HCT116 (cell line): ENCODE results near the gene KRTAP21-1. TPM values are rescaled to one million over a fixed set of nuclear protein-coding genes. Genes with fewer than 3 reads are reported as not detected.

Source experiments
- ATAC-seq: fragments of 200-7000 bp; cut with Tn5 transposase; 2 replicates; pipeline ENCODE4 v1.9.1; 2020; ENCODE audit warnings: mild to moderate bottlenecking, moderate library complexity
- BruUV-seq: library from RNA; stranded (reverse); fragments of 400-500 nt; replicated peaks from 2 replicates; lab custom pipeline; 2021; lab: Mats Ljungman, UMichigan
- CTCF ChIA-PET: fragments of 300-600 bp; sonication (Branson Sonifier 250); formaldehyde crosslinking; loops from one replicate; lab custom pipeline; 2021; ENCODE audit warnings: antibody characterized with exemption; lab: Charles Lee
- POLR2A ChIA-PET: fragments of 300-600, 350-600 bp; sonication (Branson Sonifier 250); formaldehyde crosslinking; loops from one replicate; lab custom pipeline; 2021; ENCODE audit warnings: antibody characterized with exemption; lab: Charles Lee
- RAD21 ChIA-PET, 2 experiments: fragments of 300-600 bp; sonication (Branson Sonifier 250); formaldehyde crosslinking; loops; one replicate each; lab custom pipeline; 2023; ENCODE audit warnings: low total read pairs in 2 of 2; ENCODE audit not compliant: uncharacterized antibody in 2 of 2, unreplicated experiment in 2 of 2, low non-redundant PET in 1 of 2; lab: Charles Lee
- DNase-seq: peaks from one replicate; pipeline ENCODE4 v3.0.0-alpha.2; 2010; ENCODE audit warnings: low read depth, low spot score
- H2AFZ ChIP-seq: fragments of 200-600 bp; shearing (Covaris generic), sonication (generic); 2 replicates; pipeline ENCODE4 v1.6.1; 2017; ENCODE audit warnings: low read depth, mixed run types, mixed read lengths, antibody characterized with exemption, low read length; ENCODE audit not compliant: poor library complexity, severe bottlenecking
- H3K27ac ChIP-seq: 2 replicates; pipeline ENCODE4 v1.5.1; 2012; ENCODE audit warnings: low read depth, low read length
- H3K27me3 ChIP-seq: fragments of 200-600 bp; sonication (generic); 2 replicates; pipeline ENCODE4 v1.6.1; 2016; ENCODE audit warnings: mixed run types, low read length, mixed read lengths; ENCODE audit not compliant: insufficient read depth
- H3K36me3 ChIP-seq, 2 experiments: fragments of 200-500 bp in 1 of 2; fragments of 200-600 bp in 1 of 2; sonication (Bioruptor generic) in 1 of 2; sonication (generic) in 1 of 2; 2 replicates each; pipeline versions ENCODE4 v1.5.1 to v1.6.1; 2014 to 2016; ENCODE audit warnings: low read length in 2 of 2, inconsistent platforms in 1 of 2, mixed read lengths in 1 of 2, mixed run types in 1 of 2; ENCODE audit not compliant: insufficient read depth in 2 of 2, control insufficient read depth in 1 of 2
- H3K4me1 ChIP-seq, 2 experiments: fragments of 200-600 bp in 1 of 2; sonication (generic) in 1 of 2; 2 replicates each; pipeline versions ENCODE4 v1.5.1 to v1.6.1; 2012 to 2017; ENCODE audit warnings: low read length in 2 of 2, inconsistent platforms in 1 of 2, mild to moderate bottlenecking in 1 of 2, mixed read lengths in 1 of 2, mixed run types in 1 of 2, moderate library complexity in 1 of 2; ENCODE audit not compliant: insufficient read depth in 2 of 2, control insufficient read depth in 1 of 2
- H3K4me2 ChIP-seq: fragments of 200-600 bp; sonication (generic); 2 replicates; pipeline ENCODE4 v1.6.1; 2017; ENCODE audit warnings: mixed run types, low read length, mixed read lengths
- H3K4me3 ChIP-seq, 2 experiments: fragments of 200-600 bp in 1 of 2; sonication (generic) in 1 of 2; replicated peaks in 1 of 2; 2 replicates each; pipeline ENCODE4 v1.5.1; 2011 to 2016; ENCODE audit warnings: low read length in 2 of 2, control low read depth in 1 of 2, low read depth in 1 of 2, mild to moderate bottlenecking in 1 of 2, mixed read lengths in 1 of 2, mixed run types in 1 of 2
- H3K79me2 ChIP-seq: fragments of 200-600 bp; sonication (generic); 2 replicates; pipeline ENCODE4 v1.6.1; 2017; ENCODE audit warnings: mild to moderate bottlenecking, mixed run types, low read length, moderate library complexity, mixed read lengths; ENCODE audit not compliant: insufficient read depth
- H3K9ac ChIP-seq: fragments of 200-600 bp; sonication (generic); 2 replicates; pipeline ENCODE4 v1.6.1; 2016; ENCODE audit warnings: low read length, mixed read lengths
- H3K9me2 ChIP-seq: fragments of 200-600 bp; sonication (generic), shearing (Covaris generic); 2 replicates; pipeline ENCODE4 v1.6.1; 2017; ENCODE audit warnings: mixed run types, mild to moderate bottlenecking, moderate library complexity; ENCODE audit not compliant: insufficient read depth
- H3K9me3 ChIP-seq, 2 experiments: fragments of 200-500 bp in 1 of 2; fragments of 200-600 bp in 1 of 2; sonication (Bioruptor generic) in 1 of 2; sonication (generic) in 1 of 2; 2 replicates each; pipeline ENCODE4 v1.6.1; 2014 to 2017; ENCODE audit warnings: low read length in 2 of 2, mixed read lengths in 2 of 2, inconsistent platforms in 1 of 2, low read depth in 1 of 2, mild to moderate bottlenecking in 1 of 2, mixed run types in 1 of 2, moderate library complexity in 1 of 2; ENCODE audit not compliant: control insufficient read depth in 1 of 2, insufficient read depth in 1 of 2
- H4K20me1 ChIP-seq: fragments of 200-600 bp; sonication (generic), shearing (Covaris generic); 2 replicates; pipeline ENCODE4 v1.6.1; 2017; ENCODE audit warnings: mixed run types, mild to moderate bottlenecking, moderate library complexity; ENCODE audit not compliant: insufficient read depth
- EGR1 ChIP-seq: IDR thresholded peaks from 2 replicates; pipeline ENCODE4 v1.6.1; 2012; ENCODE audit warnings: low read depth
- POLR2AphosphoS5 ChIP-seq: IDR thresholded peaks from 2 replicates; pipeline ENCODE4 v1.6.1; 2011; ENCODE audit warnings: mild to moderate bottlenecking, low read depth, low read length, moderate library complexity
- YY1 ChIP-seq: IDR thresholded peaks from 2 replicates; pipeline ENCODE4 v1.6.1; 2011; ENCODE audit warnings: low read length, low read depth, moderate library complexity, mild to moderate bottlenecking; ENCODE audit not compliant: insufficient replicate concordance; ENCODE audit errors: extremely low read depth
- ZFX ChIP-seq: fragments of 450-650 bp; IDR thresholded peaks from 2 replicates; pipeline ENCODE4 v1.6.1; 2017
- intact Hi-C: fragments of 100-400 bp; cut with micrococcal nuclease; formaldehyde crosslinking; loops from 2 replicates; pipeline ENCODE4 v1.10.0; 2022
- total RNA-seq: library from RNA; stranded (reverse); gene quantifications from one replicate; pipeline ENCODE4 v1.2.1, GENCODE V29; 2021; ENCODE audit not compliant: unreplicated experiment
- TF ChIP-seq, protein P1 (sequence below): IDR thresholded peaks from 2 replicates; pipeline ENCODE4 v1.6.1; 2012
- TF ChIP-seq, protein P2 (sequence below): IDR thresholded peaks from 2 replicates; pipeline ENCODE4 v1.6.1; 2012; ENCODE audit warnings: low read depth
- TF ChIP-seq, protein P3 (sequence below), 3 experiments: fragments of 200-600 bp in 1 of 3; sonication (generic) in 1 of 3; IDR thresholded peaks in 2 of 3; conservative IDR thresholded peaks in 1 of 3; 2 replicates each; pipeline ENCODE4 v1.5.1; 2012 to 2017; ENCODE audit warnings: low read depth in 2 of 3, low read length in 2 of 3, antibody characterized with exemption in 1 of 3, borderline replicate concordance in 1 of 3, control low read depth in 1 of 3, mild to moderate bottlenecking in 1 of 3, mixed read lengths in 1 of 3, mixed run types in 1 of 3, moderate library complexity in 1 of 3; ENCODE audit not compliant: insufficient read depth in 1 of 3

Gene KRTAP21-1
- total RNA-seq, 1 experiment from 2014 or later, result not detected

DNA sequence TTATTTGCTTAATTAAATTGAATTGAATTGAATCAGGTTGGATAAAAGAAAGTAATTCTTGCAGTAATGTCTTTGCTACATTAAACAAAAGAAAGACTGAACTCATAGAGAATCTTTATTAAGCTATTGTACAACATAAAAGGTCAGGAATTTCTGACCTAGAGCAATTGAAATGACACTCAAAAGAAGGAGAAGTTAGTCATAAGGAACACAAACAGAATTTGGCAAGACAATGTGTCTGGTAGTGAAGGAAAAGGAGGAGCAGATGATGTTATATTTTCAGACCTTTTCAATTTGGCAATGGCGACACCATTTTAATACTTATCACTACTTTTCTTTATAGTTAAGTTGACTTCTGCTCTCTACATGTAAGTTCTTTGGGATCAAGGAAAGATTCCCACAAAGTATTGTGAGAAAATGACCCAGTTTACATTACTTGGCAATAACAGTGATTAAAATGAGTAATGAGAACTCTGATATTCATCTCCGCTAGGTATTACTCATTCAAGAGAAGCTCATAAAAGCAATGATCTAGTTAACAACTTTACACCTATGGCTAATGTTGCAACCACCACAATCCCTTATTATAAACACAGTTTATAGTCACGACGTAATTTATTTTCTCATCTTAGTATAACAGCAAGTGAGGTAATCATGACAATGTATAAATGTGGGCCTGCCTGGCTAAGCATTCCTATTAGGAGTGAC, 14.7 kb upstream of the KRTAP21-1 start:
- H3K36me3 ChIP-seq, result no peaks in the 10 kb centered on the region
- H3K27me3 ChIP-seq, result no peaks in the 10 kb centered on the region
- H2AFZ ChIP-seq, result no peak overlapping the region
- no peak overlapping the region for H3K4me3 ChIP-seq
- H3K79me2 ChIP-seq, result no peaks in the 10 kb centered on the region
- POLR2A ChIA-PET, result no interaction called here
- H3K4me2 ChIP-seq, result no peak overlapping the region
- H3K4me1 ChIP-seq, result no peaks in the 10 kb centered on the region
- BruUV-seq, result no TSS peak
- peaks cover 4 to 18% of the 10 kb centered on the region in 2 experiments; a peak in 2 of 4 replicates for H3K9me3 ChIP-seq
- H3K27ac ChIP-seq, result no peak overlapping the region
- H3K9me2 ChIP-seq, result no peaks in the 10 kb centered on the region
- H3K9ac ChIP-seq, result no peak overlapping the region
- RAD21 ChIA-PET, result no interaction called here
- TF ChIP-seq, protein P1, sequence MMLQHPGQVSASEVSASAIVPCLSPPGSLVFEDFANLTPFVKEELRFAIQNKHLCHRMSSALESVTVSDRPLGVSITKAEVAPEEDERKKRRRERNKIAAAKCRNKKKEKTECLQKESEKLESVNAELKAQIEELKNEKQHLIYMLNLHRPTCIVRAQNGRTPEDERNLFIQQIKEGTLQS, result no peak
- TF ChIP-seq EGR1 (no peak), YY1 (no peak), POLR2AphosphoS5 (no peak), ZFX (no peak)
- TF ChIP-seq, protein P2, sequence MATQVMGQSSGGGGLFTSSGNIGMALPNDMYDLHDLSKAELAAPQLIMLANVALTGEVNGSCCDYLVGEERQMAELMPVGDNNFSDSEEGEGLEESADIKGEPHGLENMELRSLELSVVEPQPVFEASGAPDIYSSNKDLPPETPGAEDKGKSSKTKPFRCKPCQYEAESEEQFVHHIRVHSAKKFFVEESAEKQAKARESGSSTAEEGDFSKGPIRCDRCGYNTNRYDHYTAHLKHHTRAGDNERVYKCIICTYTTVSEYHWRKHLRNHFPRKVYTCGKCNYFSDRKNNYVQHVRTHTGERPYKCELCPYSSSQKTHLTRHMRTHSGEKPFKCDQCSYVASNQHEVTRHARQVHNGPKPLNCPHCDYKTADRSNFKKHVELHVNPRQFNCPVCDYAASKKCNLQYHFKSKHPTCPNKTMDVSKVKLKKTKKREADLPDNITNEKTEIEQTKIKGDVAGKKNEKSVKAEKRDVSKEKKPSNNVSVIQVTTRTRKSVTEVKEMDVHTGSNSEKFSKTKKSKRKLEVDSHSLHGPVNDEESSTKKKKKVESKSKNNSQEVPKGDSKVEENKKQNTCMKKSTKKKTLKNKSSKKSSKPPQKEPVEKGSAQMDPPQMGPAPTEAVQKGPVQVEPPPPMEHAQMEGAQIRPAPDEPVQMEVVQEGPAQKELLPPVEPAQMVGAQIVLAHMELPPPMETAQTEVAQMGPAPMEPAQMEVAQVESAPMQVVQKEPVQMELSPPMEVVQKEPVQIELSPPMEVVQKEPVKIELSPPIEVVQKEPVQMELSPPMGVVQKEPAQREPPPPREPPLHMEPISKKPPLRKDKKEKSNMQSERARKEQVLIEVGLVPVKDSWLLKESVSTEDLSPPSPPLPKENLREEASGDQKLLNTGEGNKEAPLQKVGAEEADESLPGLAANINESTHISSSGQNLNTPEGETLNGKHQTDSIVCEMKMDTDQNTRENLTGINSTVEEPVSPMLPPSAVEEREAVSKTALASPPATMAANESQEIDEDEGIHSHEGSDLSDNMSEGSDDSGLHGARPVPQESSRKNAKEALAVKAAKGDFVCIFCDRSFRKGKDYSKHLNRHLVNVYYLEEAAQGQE, result no peak
- TF ChIP-seq, protein P3, sequence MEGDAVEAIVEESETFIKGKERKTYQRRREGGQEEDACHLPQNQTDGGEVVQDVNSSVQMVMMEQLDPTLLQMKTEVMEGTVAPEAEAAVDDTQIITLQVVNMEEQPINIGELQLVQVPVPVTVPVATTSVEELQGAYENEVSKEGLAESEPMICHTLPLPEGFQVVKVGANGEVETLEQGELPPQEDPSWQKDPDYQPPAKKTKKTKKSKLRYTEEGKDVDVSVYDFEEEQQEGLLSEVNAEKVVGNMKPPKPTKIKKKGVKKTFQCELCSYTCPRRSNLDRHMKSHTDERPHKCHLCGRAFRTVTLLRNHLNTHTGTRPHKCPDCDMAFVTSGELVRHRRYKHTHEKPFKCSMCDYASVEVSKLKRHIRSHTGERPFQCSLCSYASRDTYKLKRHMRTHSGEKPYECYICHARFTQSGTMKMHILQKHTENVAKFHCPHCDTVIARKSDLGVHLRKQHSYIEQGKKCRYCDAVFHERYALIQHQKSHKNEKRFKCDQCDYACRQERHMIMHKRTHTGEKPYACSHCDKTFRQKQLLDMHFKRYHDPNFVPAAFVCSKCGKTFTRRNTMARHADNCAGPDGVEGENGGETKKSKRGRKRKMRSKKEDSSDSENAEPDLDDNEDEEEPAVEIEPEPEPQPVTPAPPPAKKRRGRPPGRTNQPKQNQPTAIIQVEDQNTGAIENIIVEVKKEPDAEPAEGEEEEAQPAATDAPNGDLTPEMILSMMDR (IDR thresholded peaks at IDR 0.05 in 2 of 3, conservative IDR thresholded peaks at IDR 0.05 in 1 of 3; ENCODE audit: borderline replicate concordance in 1 of 3, insufficient read depth in 1 of 3, low read depth in 2 of 3, low read length in 2 of 3), result no peak
- H4K20me1 ChIP-seq, result no peaks in the 10 kb centered on the region
- CTCF ChIA-PET, result no interaction called here
- no peak for ATAC-seq
- DNase-seq, result no peak
- intact Hi-C loops, result no loop called here
